HEK293 (cell line): Measurements from ENCODE around the gene APLP2.

ENCODE experiments used
- CTCF ChIA-PET: fragments of 350-600 bp; formaldehyde crosslinking; extraction: SDS; loops from one replicate; lab custom pipeline; 2021; ENCODE audit warnings: antibody characterized with exemption; lab: Yijun Ruan, JAX
- POLR2A ChIA-PET: fragments of 300-600 bp; formaldehyde crosslinking; extraction: SDS; loops from one replicate; lab custom pipeline; 2020; ENCODE audit warnings: antibody characterized with exemption, inconsistent platforms; lab: Yijun Ruan, JAX
- H3K27ac ChIP-seq: fragments of 200-500 bp; sonication (Bioruptor generic); 2 replicates; pipeline ENCODE4 v1.5.1; 2014; ENCODE audit warnings: low read depth, low read length, control low read depth, inconsistent platforms; ENCODE audit errors: extremely low read depth
- H3K36me3 ChIP-seq, 2 experiments: fragments of 200-500 bp in 1 of 2; sonication (Bioruptor generic) in 1 of 2; 1 replicate in 1 of 2; 2 replicates in 1 of 2; pipeline ENCODE4 v1.5.1; 2014 to 2017; ENCODE audit warnings: inconsistent platforms in 2 of 2, low read length in 2 of 2; ENCODE audit not compliant: control insufficient read depth in 2 of 2, insufficient read depth in 1 of 2
- H3K4me1 ChIP-seq: fragments of 200-500 bp; sonication (Bioruptor generic); 2 replicates; pipeline ENCODE4 v1.5.1; 2014; ENCODE audit warnings: mild to moderate bottlenecking, low read length, inconsistent platforms; ENCODE audit not compliant: control insufficient read depth, insufficient read depth
- H3K4me3 ChIP-seq: 2 replicates; pipeline ENCODE4 v1.5.1; 2011; ENCODE audit warnings: low read depth, mild to moderate bottlenecking, control low read depth, low read length, moderate library complexity
- H3K9me3 ChIP-seq: fragments of 200-500 bp; sonication (Bioruptor generic); 2 replicates; pipeline ENCODE4 v1.5.1; 2014; ENCODE audit warnings: low read depth, low read length, inconsistent platforms; ENCODE audit not compliant: control insufficient read depth, insufficient read depth
- GFI1B ChIP-seq: fragments of 450-650 bp; formaldehyde crosslinking; IDR thresholded peaks from 2 replicates; pipeline ENCODE4 v1.5.1; 2016; ENCODE audit warnings: missing biosample characterization, missing genetic modification characterization
- GLIS2 ChIP-seq: fragments of 450-650 bp; formaldehyde crosslinking; IDR thresholded peaks from 2 replicates; pipeline ENCODE4 v1.5.1; 2016; ENCODE audit warnings: missing biosample characterization, missing genetic modification characterization
- KLF1 ChIP-seq: fragments of 450-650 bp; formaldehyde crosslinking; IDR thresholded peaks from 2 replicates; pipeline ENCODE4 v1.5.1; 2016; ENCODE audit warnings: missing biosample characterization, missing genetic modification characterization
- PRDM1 ChIP-seq: fragments of 450-650 bp; formaldehyde crosslinking; IDR thresholded peaks from 2 replicates; pipeline ENCODE4; 2016; ENCODE audit warnings: missing biosample characterization, missing genetic modification characterization
- ZBTB17 ChIP-seq: fragments of 450-650 bp; formaldehyde crosslinking; IDR thresholded peaks from 2 replicates; pipeline ENCODE4 v1.5.1; 2016; ENCODE audit warnings: missing biosample characterization, missing genetic modification characterization
- ZNF140 ChIP-seq: fragments of 450-650 bp; formaldehyde crosslinking; IDR thresholded peaks from 2 replicates; pipeline ENCODE4 v1.5.1; 2016; ENCODE audit warnings: missing biosample characterization, missing genetic modification characterization
- ZNF155 ChIP-seq: fragments of 450-650 bp; formaldehyde crosslinking; IDR thresholded peaks from 2 replicates; pipeline ENCODE4 v1.5.1; 2016; ENCODE audit warnings: missing biosample characterization, missing genetic modification characterization
- ZNF174 ChIP-seq: fragments of 450-650 bp; formaldehyde crosslinking; IDR thresholded peaks from 2 replicates; pipeline ENCODE4 v1.5.0; 2017; ENCODE audit warnings: missing biosample characterization, mild to moderate bottlenecking, missing genetic modification characterization
- ZNF2 ChIP-seq: fragments of 450-650 bp; formaldehyde crosslinking; IDR thresholded peaks from 2 replicates; pipeline ENCODE4 v1.5.1; 2016; ENCODE audit warnings: missing biosample characterization, missing genetic modification characterization
- ZNF335 ChIP-seq: fragments of 450-650 bp; formaldehyde crosslinking; conservative IDR thresholded peaks from 2 replicates; pipeline ENCODE4 v1.5.1; 2016; ENCODE audit warnings: missing biosample characterization, missing genetic modification characterization
- ZNF341 ChIP-seq: fragments of 450-650 bp; formaldehyde crosslinking; IDR thresholded peaks from 2 replicates; pipeline ENCODE4; 2016; ENCODE audit warnings: low read depth, missing biosample characterization, missing genetic modification characterization
- ZNF792 ChIP-seq: fragments of 450-650 bp; formaldehyde crosslinking; IDR thresholded peaks from 2 replicates; pipeline ENCODE4 v1.5.1; 2016; ENCODE audit warnings: missing biosample characterization, missing genetic modification characterization
- ZSCAN16 ChIP-seq: fragments of 450-650 bp; formaldehyde crosslinking; IDR thresholded peaks from 2 replicates; pipeline ENCODE4 v1.5.1; 2016; ENCODE audit warnings: missing biosample characterization, missing genetic modification characterization
- TF ChIP-seq, protein P1 (sequence below): fragments of 450-650 bp; IDR thresholded peaks from 2 replicates; pipeline ENCODE4 v1.5.1; 2018; ENCODE audit warnings: missing biosample characterization, mild to moderate bottlenecking, missing genetic modification characterization
- TF ChIP-seq, protein P2 (sequence below): fragments of 450-650 bp; formaldehyde crosslinking; IDR thresholded peaks from 2 replicates; pipeline ENCODE4 v1.5.1; 2016; ENCODE audit warnings: missing biosample characterization, missing genetic modification characterization, low read depth
- TF ChIP-seq, protein P3 (sequence below): fragments of 450-650 bp; formaldehyde crosslinking; IDR thresholded peaks from 2 replicates; pipeline ENCODE4 v1.5.1; 2016; ENCODE audit warnings: missing biosample characterization, missing genetic modification characterization
- TF ChIP-seq, protein P4 (sequence below): fragments of 450-650 bp; formaldehyde crosslinking; IDR thresholded peaks from 2 replicates; pipeline ENCODE4 v1.5.1; 2017; ENCODE audit warnings: missing biosample characterization, missing genetic modification characterization

The APLP2 gene

DNA sequence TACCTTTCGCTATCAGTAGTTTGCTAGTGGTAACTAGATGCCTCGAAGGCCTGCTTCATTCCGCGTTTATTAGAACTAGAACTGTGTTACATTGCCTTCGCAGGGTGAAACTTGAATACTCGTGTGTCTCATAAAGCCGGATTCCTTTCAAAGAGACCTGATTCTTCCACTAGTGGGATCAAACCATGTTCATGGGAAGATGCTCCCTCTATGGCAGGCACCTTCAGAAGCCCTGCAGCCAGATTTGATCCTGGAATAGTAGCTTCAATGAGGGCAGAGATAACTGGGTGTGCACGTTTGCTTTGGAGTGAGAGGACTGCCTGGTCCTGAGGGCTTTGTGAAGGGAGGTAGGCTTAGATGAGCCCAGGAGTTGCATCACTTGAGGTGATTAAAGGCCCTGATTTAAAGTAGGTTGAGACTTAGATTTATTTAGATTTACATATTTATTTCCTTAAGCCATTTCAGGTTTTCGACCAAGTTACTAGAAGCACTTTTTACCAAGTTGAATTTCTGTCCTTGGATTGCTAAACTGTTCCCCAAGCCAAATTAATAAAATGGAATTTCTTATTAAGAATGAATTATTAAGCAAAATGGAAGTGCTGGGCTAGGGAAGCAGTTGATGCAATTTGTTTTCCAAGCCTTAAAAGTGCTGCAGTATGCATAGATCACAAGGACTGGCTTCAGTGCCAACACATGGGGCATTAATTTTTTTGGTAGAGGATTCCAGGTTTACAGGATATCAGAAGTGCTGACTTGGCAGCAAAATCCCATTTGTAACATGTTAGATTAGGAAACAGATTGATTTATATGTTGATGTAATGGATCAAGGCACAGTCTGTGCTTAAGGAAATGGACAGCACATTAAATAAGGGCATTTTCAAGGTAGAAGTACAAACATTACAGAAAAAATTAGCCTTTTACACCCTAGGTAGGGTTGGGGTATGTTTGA, 32.9 kb downstream of the APLP2 start:
- H3K4me3 ChIP-seq: no peak overlapping the region
- H3K36me3 ChIP-seq: no peaks in the 10 kb centered on the region; a peak in 1 of 3 replicates
- peaks cover 13% of the 10 kb centered on the region for H3K4me1 ChIP-seq
- ChIA-PET CTCF (interaction anchor here (0.6 to 1.8 kb wide), 2 partner anchors 13 to 1327 kb away, joined by 3 to 5 read pairs; no protein-coding TSS in a partner anchor), POLR2A (interaction anchor here (0.8 to 1.4 kb wide), 3 partner anchors 14 to 99 kb away, joined by 3 to 7 read pairs (median 5); partner anchors contain the start of genes APLP2 and PRDM10)
- no peak overlapping the region; the same call in 1 of the 2 replicates for H3K27ac ChIP-seq
- H3K9me3 ChIP-seq: no peaks in the 10 kb centered on the region
- no peak for TF ChIP-seq ZNF341
- no peak for TF ChIP-seq ZNF174 (tag by site-specific recombination)
- TF ChIP-seq GFI1B (tag by site-specific recombination): 0 out of 2 replicates have a peak, but pooled peaks have one; percentile 27
- TF ChIP-seq, protein P1, sequence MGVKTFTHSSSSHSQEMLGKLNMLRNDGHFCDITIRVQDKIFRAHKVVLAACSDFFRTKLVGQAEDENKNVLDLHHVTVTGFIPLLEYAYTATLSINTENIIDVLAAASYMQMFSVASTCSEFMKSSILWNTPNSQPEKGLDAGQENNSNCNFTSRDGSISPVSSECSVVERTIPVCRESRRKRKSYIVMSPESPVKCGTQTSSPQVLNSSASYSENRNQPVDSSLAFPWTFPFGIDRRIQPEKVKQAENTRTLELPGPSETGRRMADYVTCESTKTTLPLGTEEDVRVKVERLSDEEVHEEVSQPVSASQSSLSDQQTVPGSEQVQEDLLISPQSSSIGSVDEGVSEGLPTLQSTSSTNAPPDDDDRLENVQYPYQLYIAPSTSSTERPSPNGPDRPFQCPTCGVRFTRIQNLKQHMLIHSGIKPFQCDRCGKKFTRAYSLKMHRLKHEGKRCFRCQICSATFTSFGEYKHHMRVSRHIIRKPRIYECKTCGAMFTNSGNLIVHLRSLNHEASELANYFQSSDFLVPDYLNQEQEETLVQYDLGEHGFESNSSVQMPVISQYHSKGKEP (tag by site-specific recombination): peak; percentile 31; the same call in 1 of the 2 replicates
- TF ChIP-seq ZNF140 (tag by site-specific recombination): no peak
- TF ChIP-seq ZNF335 (tag by site-specific recombination): no peak
- TF ChIP-seq, protein P2, sequence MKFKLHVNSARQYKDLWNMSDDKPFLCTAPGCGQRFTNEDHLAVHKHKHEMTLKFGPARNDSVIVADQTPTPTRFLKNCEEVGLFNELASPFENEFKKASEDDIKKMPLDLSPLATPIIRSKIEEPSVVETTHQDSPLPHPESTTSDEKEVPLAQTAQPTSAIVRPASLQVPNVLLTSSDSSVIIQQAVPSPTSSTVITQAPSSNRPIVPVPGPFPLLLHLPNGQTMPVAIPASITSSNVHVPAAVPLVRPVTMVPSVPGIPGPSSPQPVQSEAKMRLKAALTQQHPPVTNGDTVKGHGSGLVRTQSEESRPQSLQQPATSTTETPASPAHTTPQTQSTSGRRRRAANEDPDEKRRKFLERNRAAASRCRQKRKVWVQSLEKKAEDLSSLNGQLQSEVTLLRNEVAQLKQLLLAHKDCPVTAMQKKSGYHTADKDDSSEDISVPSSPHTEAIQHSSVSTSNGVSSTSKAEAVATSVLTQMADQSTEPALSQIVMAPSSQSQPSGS (tag by site-specific recombination): 0 out of 2 replicates have a peak, but pooled peaks have one; percentile 7
- no peak for TF ChIP-seq ZSCAN16 (tag by site-specific recombination)
- TF ChIP-seq KLF1 (tag by site-specific recombination): no peak
- TF ChIP-seq, protein P3, sequence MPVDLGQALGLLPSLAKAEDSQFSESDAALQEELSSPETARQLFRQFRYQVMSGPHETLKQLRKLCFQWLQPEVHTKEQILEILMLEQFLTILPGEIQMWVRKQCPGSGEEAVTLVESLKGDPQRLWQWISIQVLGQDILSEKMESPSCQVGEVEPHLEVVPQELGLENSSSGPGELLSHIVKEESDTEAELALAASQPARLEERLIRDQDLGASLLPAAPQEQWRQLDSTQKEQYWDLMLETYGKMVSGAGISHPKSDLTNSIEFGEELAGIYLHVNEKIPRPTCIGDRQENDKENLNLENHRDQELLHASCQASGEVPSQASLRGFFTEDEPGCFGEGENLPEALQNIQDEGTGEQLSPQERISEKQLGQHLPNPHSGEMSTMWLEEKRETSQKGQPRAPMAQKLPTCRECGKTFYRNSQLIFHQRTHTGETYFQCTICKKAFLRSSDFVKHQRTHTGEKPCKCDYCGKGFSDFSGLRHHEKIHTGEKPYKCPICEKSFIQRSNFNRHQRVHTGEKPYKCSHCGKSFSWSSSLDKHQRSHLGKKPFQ: no peak
- TF ChIP-seq, protein P4, sequence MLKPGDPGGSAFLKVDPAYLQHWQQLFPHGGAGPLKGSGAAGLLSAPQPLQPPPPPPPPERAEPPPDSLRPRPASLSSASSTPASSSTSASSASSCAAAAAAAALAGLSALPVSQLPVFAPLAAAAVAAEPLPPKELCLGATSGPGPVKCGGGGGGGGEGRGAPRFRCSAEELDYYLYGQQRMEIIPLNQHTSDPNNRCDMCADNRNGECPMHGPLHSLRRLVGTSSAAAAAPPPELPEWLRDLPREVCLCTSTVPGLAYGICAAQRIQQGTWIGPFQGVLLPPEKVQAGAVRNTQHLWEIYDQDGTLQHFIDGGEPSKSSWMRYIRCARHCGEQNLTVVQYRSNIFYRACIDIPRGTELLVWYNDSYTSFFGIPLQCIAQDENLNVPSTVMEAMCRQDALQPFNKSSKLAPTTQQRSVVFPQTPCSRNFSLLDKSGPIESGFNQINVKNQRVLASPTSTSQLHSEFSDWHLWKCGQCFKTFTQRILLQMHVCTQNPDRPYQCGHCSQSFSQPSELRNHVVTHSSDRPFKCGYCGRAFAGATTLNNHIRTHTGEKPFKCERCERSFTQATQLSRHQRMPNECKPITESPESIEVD (tag by site-specific recombination): peak; percentile 50
- no peak; the same call in none of the 2 replicates for TF ChIP-seq ZBTB17
- no peak for TF ChIP-seq ZNF155 (tag by site-specific recombination)
- TF ChIP-seq ZNF2 (tag by site-specific recombination): no peak
- no peak for TF ChIP-seq GLIS2
- TF ChIP-seq PRDM1 (tag by site-specific recombination): no peak
- no peak for TF ChIP-seq ZNF792 (tag by site-specific recombination)
